Skin epidermis (tissue), 12 donors: Measurements from ENCODE around the gene UNC93B1.

Experiments used
- H3K27ac ChIP-seq, 21 experiments: fragments of 200-600 bp; sonication (generic) in 11 of 21; one replicate each; pipeline ENCODE4 v1.5.0; 2020; ENCODE audit warnings: mild to moderate bottlenecking in 3 of 21, inconsistent platforms in 2 of 21, moderate library complexity in 2 of 21
- H3K4me3 ChIP-seq, 7 experiments: fragments of 200-600 bp; sonication (generic) in 2 of 7; one replicate each; pipeline ENCODE4 v1.5.0; 2020; ENCODE audit warnings: inconsistent platforms in 2 of 7, mild to moderate bottlenecking in 2 of 7, moderate library complexity in 1 of 7

The UNC93B1 gene

DNA sequence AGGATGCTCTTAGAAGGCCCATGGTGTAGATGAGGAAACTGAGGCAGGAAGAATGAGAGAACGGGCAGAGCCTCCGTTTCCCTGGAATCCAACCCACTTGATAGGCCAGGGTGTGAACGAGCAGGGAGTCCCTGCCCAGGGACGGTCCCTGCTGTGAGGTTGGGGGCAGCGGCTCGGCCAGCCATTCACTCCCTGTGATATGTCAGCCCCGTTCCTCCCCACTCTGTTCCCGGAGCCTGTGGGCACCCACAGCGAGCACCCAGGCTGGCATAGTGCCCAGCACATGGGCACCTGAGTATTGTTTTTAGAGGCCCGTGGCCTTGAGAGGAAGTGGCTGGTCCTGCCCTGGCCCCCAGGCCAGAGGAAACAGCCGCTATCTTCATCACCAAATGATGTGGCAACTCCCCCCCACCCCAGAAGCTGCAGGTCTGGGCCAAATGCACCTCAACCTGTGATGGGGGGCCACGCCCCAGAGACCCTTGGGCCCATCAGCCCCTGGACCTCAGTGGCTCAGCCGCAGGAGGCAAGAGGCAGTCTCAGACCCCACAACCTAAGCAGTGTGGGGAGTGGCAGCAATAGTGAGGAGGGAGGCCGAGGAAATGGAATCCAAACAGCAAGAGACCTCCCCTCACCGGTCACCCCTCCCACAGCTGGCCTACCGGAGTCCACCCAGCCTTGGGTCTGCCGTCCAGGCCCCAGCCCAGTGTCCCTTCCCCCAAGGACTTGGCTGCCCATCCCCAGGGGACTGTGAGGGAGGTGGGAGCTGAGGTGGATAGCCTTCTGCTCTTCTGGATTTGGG, 8.3 kb upstream of the UNC93B1 start:
- Histone ChIP-seq H3K4me3 (no peak overlapping the region), H3K27ac (peak overlapping the region in 12 of 21 experiments; percentile 1 to 84 (median 37))

DNA sequence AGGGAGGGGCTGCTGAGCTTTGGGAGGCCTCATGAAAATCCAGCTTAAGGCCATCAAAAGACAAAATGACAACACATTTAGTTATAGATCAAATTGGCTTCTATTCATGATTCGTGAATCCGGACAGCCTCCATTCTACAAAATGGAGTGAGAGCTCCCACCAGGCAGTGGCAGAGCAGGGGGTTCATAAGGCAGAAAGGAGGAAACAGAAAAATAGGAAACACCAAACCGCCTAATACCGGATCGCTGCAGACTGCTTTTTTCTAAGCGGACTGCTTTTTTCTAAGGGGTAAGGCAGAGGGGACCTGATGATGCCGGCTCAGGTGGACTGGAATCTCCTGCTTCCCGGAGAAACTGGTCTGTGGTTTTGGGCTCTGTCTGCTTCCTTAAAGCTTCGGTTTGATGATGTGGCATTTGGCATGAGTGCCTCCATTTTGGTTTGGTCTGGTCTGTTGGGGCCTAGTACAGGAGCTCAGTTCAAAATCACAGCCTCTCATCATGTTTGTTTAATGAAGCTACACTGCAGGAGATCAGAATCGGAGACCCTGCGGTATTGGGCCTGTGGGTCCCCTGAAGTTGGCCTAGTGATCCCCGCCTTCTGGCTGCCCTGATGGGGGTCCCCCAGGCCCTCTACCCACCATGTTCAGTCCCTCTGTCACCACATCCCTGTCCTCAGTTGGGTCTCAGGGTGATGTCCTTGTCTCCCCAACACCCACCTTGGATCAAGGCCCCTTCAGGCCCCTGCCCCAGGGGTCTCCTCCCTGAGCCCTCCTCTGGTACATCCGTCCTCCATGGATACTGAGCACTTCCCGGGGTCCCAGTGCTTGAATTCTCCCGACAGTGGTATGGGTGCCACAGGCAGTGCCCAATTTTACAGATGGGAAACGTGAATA, 7.4 kb upstream of the UNC93B1 start:
- Histone ChIP-seq H3K4me3 (peak overlapping the region in 6 of 7 experiments; percentile 8 to 31 (median 23)), H3K27ac (peak overlapping the region in 18 of 21 experiments; percentile 37 to 90 (median 74))

DNA sequence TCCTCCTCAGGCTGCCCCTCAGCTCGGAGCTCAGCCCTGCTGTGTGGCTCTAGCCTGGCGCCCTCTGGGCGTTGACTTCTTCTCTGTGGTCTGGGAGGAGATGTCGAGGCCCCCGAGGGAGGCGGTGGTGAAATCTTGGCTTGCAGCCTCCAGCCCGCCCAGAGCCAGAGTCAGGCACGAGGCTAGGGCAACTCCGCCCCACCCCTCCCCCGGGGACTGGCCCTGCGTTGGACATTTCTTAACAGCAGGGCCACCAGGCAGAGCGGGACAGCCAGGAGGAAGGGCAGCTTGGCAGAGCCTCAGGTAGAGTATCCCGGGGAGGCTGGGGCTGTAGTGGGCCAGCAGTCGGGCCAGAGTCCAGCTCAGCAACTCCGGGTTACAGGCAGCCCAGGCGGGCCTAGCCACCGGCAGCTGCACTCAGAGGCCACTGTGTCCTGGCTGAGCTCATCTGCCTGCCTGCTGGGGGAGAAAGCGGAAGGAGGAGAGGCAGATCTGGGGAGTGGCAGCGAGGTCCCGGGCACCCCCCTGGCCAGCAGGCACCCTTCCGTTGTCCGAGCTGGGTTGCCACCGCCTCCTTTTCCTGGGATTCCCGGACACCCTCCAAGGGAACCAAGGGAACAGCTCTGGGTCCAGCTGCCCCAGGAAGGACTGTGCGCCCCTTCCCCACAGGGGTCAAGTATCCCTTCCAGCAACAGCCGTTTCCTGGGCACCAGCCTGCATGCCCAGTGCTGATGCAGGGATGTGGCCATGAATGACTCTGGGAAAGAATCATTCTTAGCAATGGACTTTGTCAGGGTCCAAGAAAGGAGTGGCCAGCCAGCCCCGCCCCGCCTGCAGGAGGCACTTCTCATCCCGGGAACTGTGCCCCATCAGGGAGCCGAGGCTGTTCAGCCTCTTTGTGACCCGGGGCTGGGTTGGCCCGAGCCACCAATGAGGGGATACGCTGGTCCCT, 6.5 kb upstream of the UNC93B1 start, which contains the start of gene ALDH3B1:
ALDH3B1 (plus strand) TSS at position 238 of the 952 bp plus-strand sequence. CDS start 4,971 bp downstream, outside the sequence.
- H3K4me3 ChIP-seq = peak within 1 kb of the TSS; percentile 1 to 31 (median 18)
- peak within 1 kb of the TSS in 20 of 21 experiments; percentile 37 to 90 (median 73) for H3K27ac ChIP-seq

DNA sequence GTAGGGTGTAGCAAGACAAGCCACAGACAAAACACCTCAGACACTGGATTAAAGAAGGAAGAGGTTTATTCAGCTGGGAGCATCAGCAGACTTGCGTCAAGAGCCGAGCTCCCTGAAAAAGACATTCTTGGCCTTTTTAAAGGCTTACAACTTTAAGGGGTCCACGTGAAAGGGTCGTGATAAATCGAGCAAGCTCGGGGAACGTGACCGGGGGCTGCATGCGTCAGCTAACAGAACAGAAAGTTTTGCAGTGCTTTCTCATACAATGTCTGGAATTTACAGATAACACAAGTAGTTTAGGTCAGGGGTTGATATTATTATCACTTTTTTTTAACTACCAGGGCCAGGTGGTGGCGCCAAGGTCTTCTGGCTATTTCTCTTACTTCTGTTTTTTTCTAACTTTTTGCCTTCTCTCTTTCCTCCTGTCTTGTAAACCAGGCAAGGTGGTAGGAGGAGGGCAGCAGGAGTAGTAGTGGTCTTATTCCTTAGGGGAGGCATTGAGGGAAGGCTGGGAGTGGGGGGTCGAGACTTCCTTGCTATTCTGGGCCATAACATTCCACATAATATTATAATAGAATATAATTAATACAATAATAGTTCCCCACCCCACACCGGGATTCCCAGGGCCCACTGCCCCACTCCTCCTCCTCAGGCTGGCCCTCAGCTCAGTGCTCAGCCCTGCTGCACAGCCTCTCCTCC, 5.6 kb upstream of the UNC93B1 start:
- H3K4me3 ChIP-seq = peak overlapping the region in 4 of 7 experiments; percentile 8 to 31 (median 24)
- peak overlapping the region in 19 of 21 experiments; percentile 46 to 90 (median 73) for H3K27ac ChIP-seq

DNA sequence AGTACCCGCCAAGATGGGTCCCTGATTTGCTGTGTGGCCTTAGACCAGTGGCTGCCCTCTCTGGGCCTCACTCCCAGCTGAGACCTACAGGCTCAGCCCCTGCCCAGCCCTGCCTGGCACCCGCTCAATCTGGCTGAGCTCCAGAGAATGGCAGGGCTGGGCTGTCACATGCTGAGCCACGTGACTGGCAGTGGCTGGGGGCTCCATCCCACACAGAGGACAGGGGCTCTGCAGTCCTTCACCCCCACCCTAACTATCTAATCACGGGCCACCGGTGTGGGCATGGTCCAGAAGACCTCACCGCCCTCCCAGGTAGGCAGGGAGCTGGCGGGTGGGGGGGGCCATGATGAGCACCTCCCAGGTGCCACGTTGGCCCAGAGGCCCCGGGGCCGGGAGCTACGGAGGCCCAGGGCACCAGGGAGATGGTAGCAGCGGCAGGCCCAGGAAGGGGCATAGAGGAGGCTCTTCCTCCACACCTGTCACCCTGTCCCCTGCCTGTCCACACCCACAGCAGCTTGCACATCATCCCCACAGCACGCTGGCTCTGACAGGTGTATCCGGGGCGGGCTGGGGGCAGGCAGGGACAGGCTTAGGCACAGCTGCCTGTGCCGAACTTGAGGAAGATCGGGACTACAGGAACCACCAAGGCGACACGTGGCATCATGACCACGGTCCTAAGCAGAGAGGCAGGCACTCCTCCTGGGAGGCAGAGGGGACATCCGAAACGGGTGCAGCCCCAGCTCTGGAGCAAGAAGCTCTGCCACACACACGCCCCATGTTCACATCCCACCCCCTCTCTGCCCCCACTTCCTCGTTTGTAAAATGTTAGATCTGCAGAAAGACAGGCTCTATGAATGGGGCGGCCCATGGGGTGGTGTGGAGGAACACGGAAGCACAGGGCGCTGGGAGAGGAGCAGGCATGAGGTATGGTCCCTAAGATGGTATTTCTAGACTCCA, 4.8 kb upstream of the UNC93B1 start:
- Histone ChIP-seq H3K27ac (peak overlapping the region in 12 of 21 experiments; percentile 3 to 89 (median 50)), H3K4me3 (no peak overlapping the region)

DNA sequence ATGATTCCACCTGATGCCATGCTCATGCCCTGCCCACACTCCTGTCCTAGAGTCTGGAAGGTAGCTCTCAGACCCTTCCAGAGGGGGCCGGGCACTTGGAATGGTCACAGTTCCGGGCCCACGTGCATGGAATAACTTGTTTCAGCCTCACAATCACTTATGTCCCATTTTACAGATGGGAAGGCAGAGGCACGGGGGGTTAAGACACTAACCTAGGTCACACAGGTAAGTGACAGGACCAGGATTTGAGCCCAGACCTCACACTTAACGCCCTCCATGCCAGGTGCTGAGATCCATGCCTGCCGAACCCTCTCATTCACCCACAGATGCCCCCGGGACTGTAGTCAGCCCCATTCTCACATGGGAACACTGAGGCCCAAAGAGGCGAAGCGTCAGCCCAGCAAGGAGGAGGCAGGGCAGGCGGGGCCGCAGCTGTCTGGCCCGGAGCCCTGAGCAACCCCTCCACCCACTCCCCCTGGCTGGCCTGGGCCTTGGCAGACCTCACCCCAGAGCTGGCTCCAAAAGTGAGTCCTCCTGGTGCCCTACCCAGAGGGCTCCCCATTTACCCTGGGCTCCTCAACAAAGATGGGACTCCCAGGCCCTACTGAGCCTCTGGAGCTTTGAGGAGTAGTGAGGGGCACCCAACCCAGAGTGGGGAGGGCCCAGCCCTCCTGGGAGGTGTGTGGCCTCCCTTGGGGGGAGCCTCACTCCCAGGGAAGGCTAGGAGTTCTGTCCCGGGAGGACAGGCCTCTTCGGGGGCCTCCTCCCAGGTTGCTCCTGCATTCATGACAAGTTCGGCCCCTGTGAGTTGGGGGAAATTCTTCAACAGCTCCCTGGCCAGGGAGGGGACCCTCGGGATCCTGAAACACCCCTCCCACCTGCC, 3.8 kb upstream of the UNC93B1 start:
- no peak overlapping the region for H3K4me3 ChIP-seq
- peak overlapping the region in 5 of 21 experiments; percentile 5 to 75 (median 25) for H3K27ac ChIP-seq

DNA sequence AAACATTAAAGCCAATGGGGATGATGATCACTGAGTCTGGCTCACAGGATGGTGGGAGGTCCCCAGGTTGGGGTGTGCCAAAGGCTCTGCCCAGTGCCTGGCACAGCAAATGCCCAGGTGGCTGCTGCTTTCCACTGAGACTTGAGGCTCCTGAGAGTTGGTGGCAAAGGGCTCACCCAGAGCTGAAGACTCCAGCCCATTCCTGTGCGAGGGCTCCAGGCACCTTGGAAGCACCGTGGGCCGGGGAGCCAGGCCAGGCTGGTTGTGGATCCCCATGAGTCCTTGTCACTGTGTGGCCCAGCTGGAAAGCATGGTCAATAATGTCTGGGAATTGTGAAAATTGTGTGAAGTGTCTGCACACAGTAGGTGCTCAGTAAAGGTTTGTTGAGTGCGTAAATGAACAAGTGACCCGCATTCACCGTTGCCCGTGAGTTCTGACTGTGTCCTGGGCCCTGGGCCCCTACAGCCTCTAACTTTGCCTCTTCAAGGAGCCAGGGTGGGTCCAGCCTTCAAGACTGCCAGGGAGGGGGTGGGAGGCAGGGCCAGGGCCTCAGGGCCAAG, 2.8 kb upstream of the UNC93B1 start:
- H3K4me3 ChIP-seq = no peak overlapping the region
- no peak overlapping the region for H3K27ac ChIP-seq

DNA sequence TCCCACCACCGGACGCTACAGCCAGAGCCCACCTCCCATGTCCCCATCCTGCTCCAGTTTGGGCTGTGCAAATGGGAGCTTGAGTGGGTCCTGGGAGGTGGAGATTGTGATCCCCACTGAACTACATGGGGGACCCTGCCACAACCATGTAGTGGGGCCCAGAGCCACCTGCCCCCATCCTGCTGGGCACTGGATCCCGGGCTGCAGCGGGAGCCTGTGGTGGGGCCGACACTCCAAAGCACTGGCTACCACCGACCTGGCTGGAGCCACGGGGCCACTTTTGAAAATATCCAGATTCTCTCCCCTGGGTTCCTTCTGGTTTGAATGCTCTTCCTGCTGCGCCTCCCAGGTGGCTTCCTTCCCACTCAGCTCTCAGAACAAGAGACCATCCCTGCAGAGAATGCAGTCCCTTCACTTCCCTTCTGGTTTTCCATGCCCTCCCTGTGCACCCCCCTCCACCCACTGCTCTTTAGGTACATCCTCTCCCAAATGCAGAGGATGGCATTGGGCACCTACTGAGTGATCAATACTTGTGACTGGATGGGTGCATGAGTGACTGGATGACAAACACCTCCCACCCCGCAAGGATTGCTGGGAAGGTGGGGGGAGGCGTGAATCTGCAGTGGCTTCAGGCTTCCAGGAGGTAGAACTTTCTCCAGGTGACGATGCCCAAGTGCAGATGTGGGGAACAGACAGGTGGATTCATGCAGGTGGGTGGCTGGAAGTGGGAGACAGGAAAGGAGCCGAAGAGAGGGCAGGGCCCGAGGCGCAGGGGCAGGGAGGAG, 846 bp upstream of the UNC93B1 start:
- Histone ChIP-seq H3K4me3 (peak overlapping the region in 3 of 7 experiments; percentile 51 to 85 (median 83)), H3K27ac (peak overlapping the region in 4 of 21 experiments; percentile 69 to 92 (median 88))

DNA sequence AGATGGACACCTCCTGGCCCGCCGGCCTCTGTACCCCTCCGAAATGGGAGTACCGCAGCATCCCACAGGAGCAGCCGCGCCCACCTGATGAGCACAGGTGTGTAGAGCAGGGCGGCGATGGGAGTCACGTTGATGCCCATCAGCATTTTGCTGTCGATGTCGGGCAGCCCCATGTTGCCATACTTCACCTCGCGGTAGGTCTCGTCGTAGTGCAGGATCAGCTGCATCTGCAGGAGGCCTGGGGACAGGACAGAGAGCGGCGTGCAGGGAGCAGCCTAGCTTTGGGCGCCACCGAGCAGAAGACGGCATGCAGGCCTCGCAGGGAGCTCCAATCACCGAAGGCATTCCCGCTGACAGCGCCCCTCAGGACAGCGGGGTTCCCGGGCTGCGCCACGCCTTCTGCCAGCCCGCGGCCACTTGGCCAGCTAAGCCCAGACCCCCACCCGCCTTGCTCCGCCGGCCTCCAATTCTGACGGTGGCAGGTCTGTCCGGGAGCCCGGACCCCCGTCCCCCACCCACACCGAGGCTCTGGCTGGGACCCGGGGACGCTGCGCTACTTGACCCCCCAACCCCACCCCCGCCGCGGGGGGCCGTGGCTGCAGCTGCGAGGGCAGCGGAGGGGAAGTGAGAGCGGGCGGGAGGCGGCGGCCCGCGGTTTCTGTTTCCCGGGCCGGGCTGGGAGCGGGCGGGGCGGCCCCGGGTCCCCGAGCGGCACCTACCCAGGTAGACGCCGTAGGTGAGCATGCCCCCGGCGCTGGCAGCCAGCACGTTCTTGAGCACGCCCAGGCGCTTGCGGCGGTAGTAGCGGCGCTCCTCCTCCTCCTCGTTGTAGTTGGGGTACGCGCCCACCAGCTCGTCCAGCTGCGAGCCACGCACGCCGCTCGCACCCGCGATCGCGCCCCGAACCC, 705 bp downstream of the UNC93B1 start:
- Histone ChIP-seq H3K4me3 (peak overlapping the region; percentile 47 to 85 (median 69)), H3K27ac (peak overlapping the region; percentile 51 to 92 (median 77))

DNA sequence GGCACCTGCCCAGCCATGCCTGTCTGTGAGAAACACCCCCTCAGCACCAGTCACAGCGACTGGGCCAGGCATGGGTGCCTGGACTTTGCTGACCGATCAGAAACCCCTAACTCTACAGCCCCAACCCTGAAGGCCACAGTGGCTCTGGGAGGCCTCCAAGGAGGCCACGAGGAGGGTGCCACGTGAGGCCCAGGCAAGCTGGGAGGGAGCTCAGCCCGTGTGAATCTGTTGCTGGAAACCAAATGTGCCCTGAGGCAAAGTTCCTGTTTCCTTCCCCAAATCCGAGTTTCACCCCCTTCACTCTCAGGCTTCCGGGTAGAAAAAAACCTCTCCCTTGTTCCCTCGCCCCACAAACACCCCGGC, 1.3 kb downstream of the UNC93B1 start:
- peak overlapping the region; percentile 47 to 85 (median 69) for H3K4me3 ChIP-seq
- peak overlapping the region in 9 of 21 experiments; percentile 40 to 92 (median 83) for H3K27ac ChIP-seq

DNA sequence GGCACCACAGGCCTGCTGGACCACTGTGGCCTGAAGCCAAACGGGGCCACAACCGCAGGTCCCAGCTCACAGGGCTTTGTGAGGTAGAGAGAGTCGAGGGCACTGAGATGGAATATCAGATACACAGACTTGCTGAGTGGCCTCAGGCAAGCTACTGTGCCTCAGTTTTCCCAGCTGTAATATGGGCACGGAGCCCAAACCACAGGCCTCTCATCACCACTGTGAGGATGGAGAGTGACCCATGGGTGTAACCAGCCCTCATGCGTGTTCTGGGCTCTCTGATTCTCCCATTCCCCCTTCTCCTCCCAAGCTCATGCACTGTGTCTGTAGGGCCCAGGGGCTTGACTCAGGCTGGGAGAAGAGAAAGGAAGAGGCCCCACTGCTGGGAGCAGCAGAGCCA, 4.2 kb downstream of the UNC93B1 start:
- H3K27ac ChIP-seq = no peak overlapping the region
- H3K4me3 ChIP-seq = no peak overlapping the region

DNA sequence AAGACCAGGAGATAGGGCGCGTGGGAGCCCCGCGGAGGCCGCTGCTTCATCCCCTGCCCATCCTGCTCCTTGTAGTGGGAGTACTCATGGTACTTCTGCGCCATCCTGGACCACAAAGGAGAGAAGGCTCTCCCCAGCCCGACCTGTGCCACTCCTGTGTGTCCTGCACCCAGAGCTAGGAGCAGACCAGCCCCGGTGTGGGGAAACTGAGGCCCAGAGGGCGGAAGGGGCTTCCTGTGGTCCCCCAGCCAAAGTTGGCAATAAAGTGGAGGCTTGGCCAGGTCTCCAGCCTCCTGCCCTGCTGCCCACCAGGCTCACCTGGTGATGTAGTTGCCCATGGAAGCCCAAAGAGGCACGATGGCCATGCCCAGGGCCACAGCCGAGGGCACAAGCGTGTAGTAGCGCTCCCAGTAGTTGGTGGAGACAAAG, 4.7 kb downstream of the UNC93B1 start:
- no peak overlapping the region for H3K27ac ChIP-seq
- no peak overlapping the region for H3K4me3 ChIP-seq

DNA sequence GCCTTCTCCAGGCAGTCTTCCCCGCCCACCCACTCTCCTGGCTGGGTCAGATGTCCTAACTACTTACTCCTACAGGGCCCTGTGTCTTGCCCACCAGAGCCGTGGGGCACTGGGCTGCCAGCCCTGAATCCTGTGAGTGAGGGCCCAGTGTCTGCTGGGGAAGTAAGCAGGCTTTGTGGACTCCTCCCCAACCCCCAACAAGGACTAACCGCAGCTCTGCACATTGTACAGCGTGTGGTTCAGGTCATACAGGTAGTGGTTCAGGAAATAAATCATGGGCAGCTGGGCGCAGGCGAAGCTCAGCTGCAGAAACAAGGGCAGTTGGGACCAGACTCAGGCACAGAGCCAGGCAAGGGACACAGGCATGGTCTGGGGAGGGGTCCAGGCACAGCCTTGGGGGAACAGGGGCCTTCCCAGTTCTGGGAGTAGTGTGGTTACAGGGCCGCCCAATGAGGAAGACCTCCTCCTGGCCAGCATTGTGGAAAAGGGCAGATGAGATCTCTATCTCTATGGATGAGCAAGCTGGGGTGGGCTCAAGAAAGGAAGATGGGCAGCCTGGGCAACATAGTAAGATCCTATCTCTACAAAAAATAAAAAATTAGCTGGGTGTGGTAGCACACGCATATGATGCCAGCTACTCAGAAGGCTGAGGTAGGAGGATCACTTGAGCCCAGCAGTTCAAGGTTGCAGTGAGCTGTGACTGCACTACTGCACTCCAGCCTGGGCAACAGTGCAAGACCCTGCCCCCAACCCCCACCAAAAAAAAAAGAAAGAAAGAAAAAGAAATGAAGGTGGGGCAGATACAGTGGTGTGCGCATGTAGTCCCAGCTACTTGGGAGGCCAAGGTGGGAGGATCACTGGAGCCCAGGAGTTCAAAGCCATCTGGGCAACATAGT, 5.5 kb downstream of the UNC93B1 start:
- H3K27ac ChIP-seq = peak overlapping the region in 1 of 21 experiments; percentile 46

More for the DNA sequence above, 5.5 kb downstream of the UNC93B1 start:
- H3K4me3 ChIP-seq = no peak overlapping the region
